Activated gamma-delta T cell (primary cell): ENCODE results near the gene KCNQ5.

Experiments used
- DNase-seq: peaks from one replicate; lab custom pipeline; 2025; lab: John Stamatoyannopoulos, UW

Gene KCNQ5

DNA sequence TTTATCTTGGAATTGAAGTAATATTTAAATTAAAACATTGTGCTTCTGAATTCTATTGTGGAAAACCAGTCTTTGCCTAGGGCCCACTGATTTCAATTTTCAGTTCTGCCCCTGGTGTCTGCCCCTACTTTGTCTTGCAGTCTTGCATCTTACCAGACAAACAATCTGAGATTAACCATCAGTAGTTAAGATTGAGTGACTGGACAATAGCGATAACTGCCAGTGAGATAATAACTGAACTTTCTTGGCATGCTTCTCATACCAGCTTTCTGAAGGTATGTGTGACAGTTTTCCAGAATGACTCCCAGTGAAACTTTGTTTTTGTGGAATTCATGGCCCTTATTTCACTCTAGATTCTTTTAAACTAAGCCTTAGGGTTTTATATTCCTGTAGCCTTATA, 53.5 kb downstream of the KCNQ5 start:
- DNase-seq = no peak

GRCh38 chr6:72676995-72677394, 55.1 kb downstream of the KCNQ5 start:
- DNase-seq = no peak

DNA sequence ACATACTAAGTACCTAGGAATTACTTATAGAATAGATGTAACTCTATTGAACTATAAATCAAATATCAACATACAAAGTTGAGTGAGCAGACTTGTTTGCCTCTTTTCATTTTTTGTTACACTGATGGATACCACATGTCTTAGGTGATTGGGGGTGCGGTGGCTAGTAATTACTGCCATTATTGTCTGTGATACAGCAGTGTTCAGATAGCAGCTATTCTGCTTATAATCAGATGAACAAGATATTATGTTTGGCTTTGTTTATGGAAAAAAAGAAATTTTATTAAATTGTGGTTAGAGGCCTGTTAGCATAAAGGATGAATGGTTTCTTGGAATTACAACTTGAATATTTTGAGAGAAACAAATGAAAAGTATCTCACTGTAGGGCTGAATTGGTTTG, 55.9 kb downstream of the KCNQ5 start:
- DNase-seq = no peak

- no peak for DNase-seq
These were observed 61.9 kb downstream of the KCNQ5 start for GRCh38 chr6:72683797-72684196.

DNA sequence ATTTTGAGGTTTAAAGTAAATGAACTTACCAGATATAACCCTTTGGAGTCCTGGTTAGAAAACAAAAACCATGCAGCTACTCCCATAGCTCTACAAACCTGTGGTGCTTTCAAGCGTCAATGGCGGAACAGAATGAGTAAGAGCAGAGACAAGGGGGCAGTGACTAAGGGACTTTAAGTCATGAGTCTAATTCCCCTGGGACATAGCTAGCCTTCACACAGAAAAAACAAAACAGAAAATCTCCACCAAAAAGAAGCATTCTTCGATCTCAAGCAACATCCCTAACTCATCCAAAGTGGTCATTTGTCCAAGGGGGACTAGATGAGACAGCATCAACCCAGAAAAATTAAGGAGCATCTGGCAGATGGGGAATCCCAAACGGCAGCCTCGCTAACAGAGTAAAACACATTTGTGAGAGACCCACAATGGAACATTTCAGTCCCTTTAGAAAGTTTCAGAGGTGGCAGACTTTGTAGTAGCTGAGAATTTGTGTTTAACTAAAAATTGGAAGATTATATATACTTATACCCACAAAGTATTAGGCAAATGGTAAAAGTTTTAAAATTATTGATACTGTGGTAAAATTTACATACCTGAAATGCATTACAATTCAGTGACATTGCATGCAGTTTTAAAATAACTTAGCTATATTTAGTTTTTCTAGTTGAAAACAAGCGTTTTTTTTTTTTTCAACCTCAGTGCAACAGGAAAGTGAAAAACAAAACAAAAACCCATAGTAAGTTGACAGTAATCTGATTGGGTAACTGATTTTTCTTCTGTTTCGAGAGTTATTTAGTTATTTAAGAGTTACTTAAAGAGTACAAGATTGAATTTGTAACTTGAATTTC, 67.5 kb downstream of the KCNQ5 start:
- no peak for DNase-seq

DNA sequence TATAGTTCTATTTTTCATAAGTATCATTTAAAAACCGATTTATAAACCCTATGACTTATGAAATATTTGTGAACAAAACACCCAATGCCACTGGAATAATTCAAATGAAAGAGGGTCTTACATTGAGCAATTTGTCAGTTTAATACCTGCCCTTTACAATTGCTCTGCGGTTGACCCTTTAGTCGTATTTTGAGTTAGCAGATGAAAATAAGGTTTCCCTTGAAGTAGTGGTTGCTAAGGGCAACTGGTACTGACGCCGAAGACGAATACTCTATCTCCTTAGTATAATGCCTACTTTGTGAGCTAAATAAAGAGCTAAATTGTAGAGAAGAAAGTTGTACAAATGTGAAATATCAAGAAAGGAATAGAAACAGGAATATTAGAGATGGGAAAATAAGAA, 69.4 kb downstream of the KCNQ5 start:
- DNase-seq = no peak

DNA sequence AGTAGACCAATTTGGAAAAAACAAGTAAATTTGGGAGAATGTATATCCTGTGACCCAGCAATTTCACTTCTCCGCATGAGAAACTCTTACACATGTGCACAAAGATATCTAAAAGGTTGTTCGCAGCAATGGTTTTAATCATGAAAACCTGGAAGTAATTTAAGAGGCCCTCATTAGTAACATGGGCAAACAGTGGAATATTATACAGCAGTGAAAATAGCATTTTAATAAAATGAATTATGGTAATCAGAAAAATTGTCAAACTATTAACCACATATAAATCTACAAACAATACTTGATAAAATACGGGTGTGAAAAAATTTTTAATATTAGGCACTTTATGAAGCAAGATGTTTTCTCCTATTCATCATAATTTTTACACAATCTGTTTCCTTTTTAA, 74.2 kb downstream of the KCNQ5 start:
- DNase-seq = no peak

GRCh38 chr6:72699159-72699558, 77.3 kb downstream of the KCNQ5 start:
- no peak for DNase-seq

GRCh38 chr6:72702421-72702820, 80.6 kb downstream of the KCNQ5 start:
- no peak for DNase-seq

- DNase-seq = no peak
These were observed 81.2 kb downstream of the KCNQ5 start for GRCh38 chr6:72703093-72703492.

DNA sequence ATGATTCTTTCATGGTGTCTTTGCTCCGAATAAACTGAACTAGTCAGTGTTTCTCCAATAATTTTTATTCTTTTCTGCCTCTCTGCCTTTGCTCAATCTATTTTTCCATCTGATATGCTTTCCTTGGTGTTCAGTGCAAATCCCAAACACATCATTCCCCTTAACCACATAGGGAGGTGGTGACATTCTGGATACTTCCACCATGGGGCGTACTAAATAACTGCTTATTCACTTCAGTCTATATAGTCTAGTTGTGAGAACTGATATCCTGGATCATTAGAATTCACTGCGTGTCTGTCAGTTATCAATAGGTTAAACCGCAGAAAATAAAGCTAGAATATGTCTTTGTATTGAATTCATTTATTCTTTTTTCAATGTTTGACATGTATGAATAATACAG, 83.1 kb downstream of the KCNQ5 start:
- DNase-seq = no peak

GRCh38 chr6:72709431-72709830, 87.6 kb downstream of the KCNQ5 start:
- DNase-seq = no peak

GRCh38 chr6:72711731-72712130, 89.9 kb downstream of the KCNQ5 start:
- no peak for DNase-seq

DNA sequence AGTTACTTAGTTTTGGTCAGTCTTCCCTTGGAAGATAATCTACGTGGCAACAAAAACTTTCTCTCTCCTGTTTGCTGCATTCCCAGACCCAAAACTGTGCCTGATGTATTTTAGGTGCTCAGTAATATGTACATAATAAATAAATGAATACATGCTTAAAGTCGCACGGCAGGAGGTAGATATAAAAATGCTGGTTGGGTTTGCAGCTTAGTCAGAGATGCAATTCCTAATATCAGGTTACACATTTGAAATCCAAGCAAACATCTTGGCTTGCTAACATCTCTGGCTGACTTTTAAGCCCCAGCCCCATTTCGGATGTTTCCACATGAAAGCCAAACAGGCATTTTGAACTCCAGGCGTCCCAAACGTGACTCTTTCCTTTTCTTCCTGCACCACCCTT, 91.0 kb downstream of the KCNQ5 start:
- DNase-seq = no peak

DNA sequence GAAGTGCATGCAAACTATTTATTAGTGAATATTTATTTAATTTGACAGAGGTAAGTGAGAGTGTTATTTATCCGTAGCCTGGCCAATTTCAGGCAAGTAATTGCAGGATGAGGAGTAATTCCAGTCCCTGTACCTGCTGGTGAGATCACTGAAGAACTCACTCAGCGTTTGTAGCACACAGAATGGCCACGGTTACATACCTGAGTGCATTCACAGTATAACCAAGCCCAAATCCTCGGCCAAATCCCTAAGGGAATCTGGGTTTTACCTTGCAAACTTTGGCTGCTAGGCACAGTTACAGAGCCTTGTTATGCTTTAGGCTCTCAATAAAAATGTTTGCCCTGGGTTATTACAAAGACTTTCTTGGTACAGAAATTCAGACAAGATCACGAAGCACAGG, 93.3 kb downstream of the KCNQ5 start:
- DNase-seq = no peak

DNA sequence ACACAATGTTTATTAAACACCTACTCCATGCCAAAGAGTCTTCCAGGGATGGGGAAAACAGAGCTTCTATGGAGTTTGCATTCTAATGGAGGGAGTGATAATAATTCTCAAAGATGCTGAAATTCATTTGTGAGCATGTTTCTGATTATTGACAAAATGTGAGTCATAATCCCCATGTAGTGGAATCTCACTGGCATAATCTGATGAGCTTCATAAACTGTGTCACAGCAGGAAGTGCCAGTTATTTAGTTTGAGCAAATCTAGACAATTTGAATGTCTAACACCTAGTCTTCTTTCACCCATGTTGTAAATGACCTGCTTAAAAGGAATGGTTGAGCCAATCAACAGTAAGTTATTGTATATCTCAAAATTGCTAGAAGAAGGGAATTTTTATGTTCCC, 95.1 kb downstream of the KCNQ5 start:
- DNase-seq = no peak

GRCh38 chr6:72720464-72720863, 98.6 kb downstream of the KCNQ5 start:
- no peak for DNase-seq

DNA sequence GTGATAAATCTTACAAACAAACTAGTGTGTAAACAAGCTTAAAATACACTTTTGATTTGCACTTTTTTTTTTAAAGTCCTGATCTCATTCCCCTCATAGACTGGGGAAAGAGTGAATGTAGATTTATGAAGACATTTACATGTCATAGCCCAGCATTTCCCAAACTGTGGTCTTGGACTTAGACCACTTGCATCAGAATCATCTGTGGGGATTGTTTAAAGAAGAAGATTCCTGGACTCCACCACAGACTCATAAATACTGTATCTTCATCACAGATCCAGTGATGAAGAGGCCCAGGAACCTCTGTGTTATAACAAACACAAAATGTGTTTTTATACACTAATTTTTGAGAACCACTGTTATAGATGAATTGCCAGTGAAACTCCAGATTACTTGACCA, 99.5 kb downstream of the KCNQ5 start:
- DNase-seq = no peak

DNA sequence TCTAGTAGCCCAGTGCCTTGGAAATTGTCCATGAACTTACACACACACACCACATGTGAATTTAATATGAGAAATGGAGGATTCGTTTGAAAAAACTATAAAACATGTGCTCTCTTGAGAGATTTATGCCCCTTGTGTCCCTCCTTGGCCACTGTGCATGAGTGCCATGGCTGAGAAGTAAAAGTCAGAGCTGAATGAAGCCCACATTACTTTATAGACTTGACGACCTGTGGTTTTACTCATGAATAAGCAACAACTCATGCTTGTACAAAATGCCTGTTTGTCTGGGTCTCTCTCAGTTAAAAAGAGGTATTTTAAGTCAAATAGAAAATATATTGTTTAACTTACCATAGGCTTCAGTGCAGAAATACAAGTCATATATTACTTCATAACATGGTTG, 102.7 kb downstream of the KCNQ5 start:
- DNase-seq = no peak

- DNase-seq = no peak
These were observed 107.0 kb downstream of the KCNQ5 start for GRCh38 chr6:72728706-72729343.

DNA sequence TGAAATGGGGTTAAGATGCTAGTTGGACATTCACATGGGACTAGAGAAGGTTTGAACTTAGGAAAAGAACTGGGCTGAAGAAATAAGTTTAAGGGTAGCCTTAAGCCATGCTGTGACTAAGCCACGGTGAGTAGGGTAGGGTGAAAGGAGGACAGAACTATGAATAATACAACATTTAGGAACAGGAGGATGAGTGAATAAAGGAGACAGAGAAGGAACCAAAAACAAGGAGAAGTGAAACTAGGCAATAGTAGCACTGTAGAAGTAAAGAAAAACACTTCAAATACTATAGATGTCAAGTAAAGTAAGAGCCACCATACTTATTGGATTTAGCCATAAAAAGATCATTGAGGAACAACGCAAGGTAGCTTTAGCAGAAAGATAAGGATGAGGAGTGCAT, 111.2 kb downstream of the KCNQ5 start:
- DNase-seq = no peak

DNA sequence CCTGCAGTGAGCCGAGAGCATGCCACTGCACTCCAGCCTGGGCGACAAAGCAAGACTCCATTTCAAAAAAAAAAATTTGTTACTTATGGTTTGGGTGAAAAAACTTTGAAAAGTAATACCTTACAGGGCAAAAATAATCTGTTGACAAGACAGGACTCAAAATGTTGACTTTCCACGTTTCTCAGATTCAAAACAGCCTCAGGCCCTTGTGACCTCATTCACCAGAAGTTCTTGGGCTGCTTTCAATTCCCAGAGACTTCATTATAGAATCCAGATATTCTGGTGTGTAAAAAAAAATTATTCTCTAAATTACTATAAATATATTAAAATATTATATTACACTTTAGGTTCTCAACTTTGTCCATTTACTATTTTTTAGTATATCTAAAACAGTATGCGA, 116.2 kb downstream of the KCNQ5 start:
- no peak for DNase-seq

DNA sequence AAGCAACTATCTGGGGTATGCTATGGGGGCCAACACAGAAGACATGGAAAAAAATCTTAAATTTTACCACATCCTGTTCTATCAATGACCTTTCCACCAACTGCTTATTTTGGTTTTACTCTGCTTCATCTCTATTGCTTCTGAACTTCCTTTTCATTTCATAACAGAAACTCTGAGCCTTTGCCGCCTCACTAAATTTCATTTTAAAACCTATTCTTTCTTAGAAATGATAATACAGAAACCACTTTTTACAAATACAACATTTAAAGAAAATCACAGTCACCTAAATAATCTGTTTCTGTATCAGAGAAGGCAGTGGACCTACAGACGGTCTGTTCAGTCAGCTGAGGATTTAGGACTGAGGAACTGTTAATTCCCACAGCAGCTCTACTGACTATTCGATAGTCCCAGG, 117.5 kb downstream of the KCNQ5 start:
- DNase-seq = no peak

GRCh38 chr6:72740135-72740534, 118.3 kb downstream of the KCNQ5 start:
- no peak for DNase-seq
